ENCODE measurements around the gene CSNK1A1.
"Not testable (repeated sequence)": the region's sequence is repeated elsewhere in the genome, so short reads cannot be mapped to it uniquely, and the experiment has no call there.

Gene CSNK1A1

GRCh38 chr5:149564542-149565140 is 13.4 kb upstream of the CSNK1A1 start:
- H3K9me3 ChIP-seq (ENCODE audit: insufficient read depth, low read depth, low read length); H4K91ac ChIP-seq (ENCODE audit: low read depth, low read length); H3K4me2 ChIP-seq (ENCODE audit: low read length); H2BK12ac ChIP-seq (ENCODE audit: low read length); H2BK5ac ChIP-seq (ENCODE audit: low read depth, low read length, poor library complexity); H3K4me3 ChIP-seq (ENCODE audit: low read depth, low read length); H2AK5ac ChIP-seq (ENCODE audit: low read length); H3K4me1 ChIP-seq (ENCODE audit: control insufficient read depth in 1 of 2, insufficient read depth in 2 of 2, low read length in 2 of 2); H3K14ac ChIP-seq (ENCODE audit: low read length); H3K23ac ChIP-seq (ENCODE audit: low read length); H3K27me3 ChIP-seq (ENCODE audit: insufficient read depth, low read length); H4K8ac ChIP-seq (ENCODE audit: low read depth, low read length); H3K4ac ChIP-seq (ENCODE audit: low read depth, low read length); H2BK120ac ChIP-seq (ENCODE audit: insufficient read depth, low read length, poor library complexity); H3K79me2 ChIP-seq (ENCODE audit: control insufficient read depth, insufficient read depth, low read length, poor library complexity); H4K12ac ChIP-seq (ENCODE audit: low read depth, low read length); H2AFZ ChIP-seq (ENCODE audit: insufficient read depth, low read length, poor library complexity); H3K36me3 ChIP-seq (ENCODE audit: control insufficient read depth in 1 of 2, insufficient read depth in 2 of 2, low read length in 2 of 2); H3K9ac ChIP-seq (ENCODE audit: low read length); H3K27ac ChIP-seq (ENCODE audit: low read depth, low read length); H3K18ac ChIP-seq (ENCODE audit: low read length): not testable (repeated sequence)
- DNase-seq, result peak in 1 of 2 donors; percentile 92
- WGBS (ENCODE audit: extremely low coverage, insufficient coverage, insufficient read length), result no CpG with 5 or more reads among the region's 15 CpGs
- peaks cover 15% of the 10 kb centered on the region for H3K79me1 ChIP-seq (ENCODE audit: low read length)

- Histone ChIP-seq H4K12ac (ENCODE audit: low read depth, low read length) (no peak overlapping the region), H3K27me3 (ENCODE audit: insufficient read depth, low read length) (no peaks in the 10 kb centered on the region), H2AK5ac (ENCODE audit: low read length) (no peak overlapping the region), H3K4ac (ENCODE audit: low read depth, low read length) (no peak overlapping the region), H3K4me2 (ENCODE audit: low read length) (no peak overlapping the region), H3K79me2 (ENCODE audit: control insufficient read depth, insufficient read depth, low read length, poor library complexity) (no peaks in the 10 kb centered on the region), H2BK5ac (ENCODE audit: low read depth, low read length, poor library complexity) (no peak overlapping the region), H3K9me3 (ENCODE audit: insufficient read depth, low read depth, low read length) (no peaks in the 10 kb centered on the region), H2AFZ (ENCODE audit: insufficient read depth, low read length, poor library complexity) (no peak overlapping the region), H3K23ac (ENCODE audit: low read length) (no peak overlapping the region), H4K91ac (ENCODE audit: low read depth, low read length) (no peak overlapping the region), H3K9ac (ENCODE audit: low read length) (no peak overlapping the region), H3K14ac (ENCODE audit: low read length) (no peak overlapping the region), H3K4me1 (ENCODE audit: control insufficient read depth in 1 of 2, insufficient read depth in 2 of 2, low read length in 2 of 2) (peaks cover 7 to 8% of the 10 kb centered on the region in 2 experiments), H2BK120ac (ENCODE audit: insufficient read depth, low read length, poor library complexity) (no peak overlapping the region), H3K4me3 (ENCODE audit: low read depth, low read length) (no peak overlapping the region), H3K27ac (ENCODE audit: low read depth, low read length) (peak overlapping the region; percentile 81), H3K79me1 (ENCODE audit: low read length) (peaks cover 15% of the 10 kb centered on the region), H2BK12ac (ENCODE audit: low read length) (no peak overlapping the region), H3K36me3 (ENCODE audit: control insufficient read depth in 1 of 2, insufficient read depth in 2 of 2, low read length in 2 of 2) (no peaks in the 10 kb centered on the region), H3K18ac (ENCODE audit: low read length) (no peak overlapping the region), H4K8ac (ENCODE audit: low read depth, low read length) (no peak overlapping the region)
- WGBS (ENCODE audit: extremely low coverage, insufficient coverage, insufficient read length), result no CpG with 5 or more reads among the region's 2 CpGs
- DNase-seq, result peak in 1 of 2 donors; percentile 57
Observed at GRCh38 chr5:149563466-149563865, 12.2 kb upstream of the CSNK1A1 start.

- peak overlapping the region; percentile 93 for H3K27ac ChIP-seq (ENCODE audit: low read depth, low read length)
- peak overlapping the region; percentile 91 for H2BK5ac ChIP-seq (ENCODE audit: low read depth, low read length, poor library complexity)
- peak overlapping the region; percentile 51 for H2BK120ac ChIP-seq (ENCODE audit: insufficient read depth, low read length, poor library complexity)
- H4K12ac ChIP-seq (ENCODE audit: low read depth, low read length), result peak overlapping the region; percentile 43
- no peaks in the 10 kb centered on the region for H3K36me3 ChIP-seq (ENCODE audit: control insufficient read depth in 1 of 2, insufficient read depth in 2 of 2, low read length in 2 of 2)
- peaks cover 7 to 8% of the 10 kb centered on the region in 2 experiments for H3K4me1 ChIP-seq (ENCODE audit: control insufficient read depth in 1 of 2, insufficient read depth in 2 of 2, low read length in 2 of 2)
- H3K18ac ChIP-seq (ENCODE audit: low read length), result no peak overlapping the region
- H2AFZ ChIP-seq (ENCODE audit: insufficient read depth, low read length, poor library complexity), result no peak overlapping the region
- no peak overlapping the region for H3K4me2 ChIP-seq (ENCODE audit: low read length)
- peak overlapping the region; percentile 55 for H3K4ac ChIP-seq (ENCODE audit: low read depth, low read length)
- no peaks in the 10 kb centered on the region for H3K27me3 ChIP-seq (ENCODE audit: insufficient read depth, low read length)
- no peaks in the 10 kb centered on the region for H3K79me2 ChIP-seq (ENCODE audit: control insufficient read depth, insufficient read depth, low read length, poor library complexity)
- H3K9ac ChIP-seq (ENCODE audit: low read length), result no peak overlapping the region
- no CpG with 5 or more reads among the region's 2 CpGs for WGBS (ENCODE audit: extremely low coverage, insufficient coverage, insufficient read length)
- peaks cover 17% of the 10 kb centered on the region for H3K79me1 ChIP-seq (ENCODE audit: low read length)
- peak overlapping the region; percentile 84 for H2BK12ac ChIP-seq (ENCODE audit: low read length)
- no peak overlapping the region for H3K23ac ChIP-seq (ENCODE audit: low read length)
- no peak overlapping the region for H4K8ac ChIP-seq (ENCODE audit: low read depth, low read length)
- H3K9me3 ChIP-seq (ENCODE audit: insufficient read depth, low read depth, low read length), result no peaks in the 10 kb centered on the region
- H2AK5ac ChIP-seq (ENCODE audit: low read length), result no peak overlapping the region
- H3K14ac ChIP-seq (ENCODE audit: low read length), result no peak overlapping the region
- DNase-seq, result peak in 1 of 2 donors; percentile 58
- H4K91ac ChIP-seq (ENCODE audit: low read depth, low read length), result peak overlapping the region; percentile 85
- no peak overlapping the region for H3K4me3 ChIP-seq (ENCODE audit: low read depth, low read length)
Observed at GRCh38 chr5:149561848-149562247, 10.6 kb upstream of the CSNK1A1 start.

- no peak for DNase-seq
- Histone ChIP-seq H3K4me2 (ENCODE audit: low read length) (no peak overlapping the region), H3K9me3 (ENCODE audit: insufficient read depth, low read depth, low read length) (no peaks in the 10 kb centered on the region), H3K4me1 (ENCODE audit: control insufficient read depth in 1 of 2, insufficient read depth in 2 of 2, low read length in 2 of 2) (peaks cover 7 to 8% of the 10 kb centered on the region in 2 experiments), H2AFZ (ENCODE audit: insufficient read depth, low read length, poor library complexity) (no peak overlapping the region), H4K8ac (ENCODE audit: low read depth, low read length) (peak overlapping the region; percentile 72), H3K9ac (ENCODE audit: low read length) (no peak overlapping the region), H2BK5ac (ENCODE audit: low read depth, low read length, poor library complexity) (no peak overlapping the region), H3K14ac (ENCODE audit: low read length) (no peak overlapping the region), H2BK120ac (ENCODE audit: insufficient read depth, low read length, poor library complexity) (peak overlapping the region; percentile 56), H3K79me2 (ENCODE audit: control insufficient read depth, insufficient read depth, low read length, poor library complexity) (no peaks in the 10 kb centered on the region), H4K91ac (ENCODE audit: low read depth, low read length) (peak overlapping the region; percentile 71), H3K27me3 (ENCODE audit: insufficient read depth, low read length) (no peaks in the 10 kb centered on the region), H3K4ac (ENCODE audit: low read depth, low read length) (no peak overlapping the region), H3K23ac (ENCODE audit: low read length) (no peak overlapping the region), H3K27ac (ENCODE audit: low read depth, low read length) (no peak overlapping the region), H3K36me3 (ENCODE audit: control insufficient read depth in 1 of 2, insufficient read depth in 2 of 2, low read length in 2 of 2) (no peaks in the 10 kb centered on the region), H3K79me1 (ENCODE audit: low read length) (peaks cover 17% of the 10 kb centered on the region), H3K18ac (ENCODE audit: low read length) (no peak overlapping the region), H2BK12ac (ENCODE audit: low read length) (no peak overlapping the region), H2AK5ac (ENCODE audit: low read length) (no peak overlapping the region), H3K4me3 (ENCODE audit: low read depth, low read length) (no peak overlapping the region), H4K12ac (ENCODE audit: low read depth, low read length) (no peak overlapping the region)
- no CpG with 5 or more reads among the region's 2 CpGs for WGBS (ENCODE audit: extremely low coverage, insufficient coverage, insufficient read length)
Observed at GRCh38 chr5:149559706-149560105, 8.5 kb upstream of the CSNK1A1 start.
